HG02885 (cell line): Measurements from ENCODE around the gene ATP5ME.
"Not testable (repeated sequence)": the region's sequence is repeated elsewhere in the genome, so short reads cannot be mapped to it uniquely, and the experiment has no call there.

Experiments used
- ATAC-seq: cut with Tn5 transposase; IDR thresholded peaks from one replicate; pipeline ENCODE4 v1.9.1; 2021; ENCODE audit warnings: mild to moderate bottlenecking; ENCODE audit not compliant: unreplicated experiment, poor library complexity

The ATP5ME gene

GRCh38 chr4:637536-638280 lies 36.4 kb downstream of the ATP5ME start:
- no peak for ATAC-seq

- no peak for ATAC-seq
Observed at GRCh38 chr4:636628-637159, 37.4 kb downstream of the ATP5ME start.

- ATAC-seq = no peak
Observed at GRCh38 chr4:635851-636627, 38.0 kb downstream of the ATP5ME start.

GRCh38 chr4:635066-635835 lies 38.8 kb downstream of the ATP5ME start:
- ATAC-seq = not testable (repeated sequence)

- ATAC-seq = no peak
Observed at GRCh38 chr4:634599-634985, 39.5 kb downstream of the ATP5ME start.

- no peak for ATAC-seq
Observed at GRCh38 chr4:633976-634598, 40.0 kb downstream of the ATP5ME start.

GRCh38 chr4:633406-633805 lies 40.7 kb downstream of the ATP5ME start:
- ATAC-seq = no peak

- no peak for ATAC-seq
Observed at GRCh38 chr4:632926-633325, 41.1 kb downstream of the ATP5ME start.

- ATAC-seq = no peak
Observed at GRCh38 chr4:632196-632790, 41.8 kb downstream of the ATP5ME start.

GRCh38 chr4:630656-631055 lies 43.4 kb downstream of the ATP5ME start:
- no peak for ATAC-seq

GRCh38 chr4:629915-630641 lies 44.0 kb downstream of the ATP5ME start:
- ATAC-seq = no peak

- ATAC-seq = no peak
Observed at GRCh38 chr4:629636-629914, 44.5 kb downstream of the ATP5ME start.

- no peak for ATAC-seq
Observed at GRCh38 chr4:628821-629635, 45.0 kb downstream of the ATP5ME start.

GRCh38 chr4:628311-628741 lies 45.8 kb downstream of the ATP5ME start:
- ATAC-seq = no peak

GRCh38 chr4:627347-628125 lies 46.5 kb downstream of the ATP5ME start:
- ATAC-seq = no peak

GRCh38 chr4:626201-627091 lies 47.6 kb downstream of the ATP5ME start:
- ATAC-seq = no peak

GRCh38 chr4:625631-626161 lies 48.4 kb downstream of the ATP5ME start:
- ATAC-seq = no peak
